ENCODE data around the gene RPRD1B.
A peak's percentile ranks its signal among the peaks of the same experiment; 100 is the strongest.

The RPRD1B gene

GRCh38 chr20:38034108-38034649 lies 633 bp downstream of the RPRD1B start:
- DNase-seq = no peak
- intact Hi-C loops (cut with DNase I) = no loop called here

- intact Hi-C loops (cut with DNase I) = no loop called here
- DNase-seq = no peak
Observed at GRCh38 chr20:38034961-38035360, 1.4 kb downstream of the RPRD1B start.

GRCh38 chr20:38036366-38036765 lies 2.8 kb downstream of the RPRD1B start:
- DNase-seq = no peak
- intact Hi-C loops (cut with DNase I) = no loop called here

GRCh38 chr20:38040276-38040675 lies 6.7 kb downstream of the RPRD1B start:
- intact Hi-C loops (cut with DNase I) = no loop called here
- no peak for DNase-seq

GRCh38 chr20:38043512-38044300 lies 10.2 kb downstream of the RPRD1B start:
- intact Hi-C loops (cut with DNase I) = no loop called here

GRCh38 chr20:38044685-38045084 lies 11.1 kb downstream of the RPRD1B start:
- DNase-seq = no peak

More at GRCh38 chr20:38043512-38044300, 10.2 kb downstream of the RPRD1B start:
- peak in 5 of 10 donors; percentile 18 to 90 (median 65) for DNase-seq

GRCh38 chr20:38046572-38046971 lies 13.0 kb downstream of the RPRD1B start:
- intact Hi-C loops (cut with DNase I) = no loop called here

More at GRCh38 chr20:38044685-38045084, 11.1 kb downstream of the RPRD1B start:
- intact Hi-C loops (cut with DNase I) = no loop called here

GRCh38 chr20:38049800-38050199 lies 16.3 kb downstream of the RPRD1B start:
- DNase-seq = no peak
- intact Hi-C loops (cut with DNase I) = no loop called here

More at GRCh38 chr20:38046572-38046971, 13.0 kb downstream of the RPRD1B start:
- no peak for DNase-seq

GRCh38 chr20:38050686-38051085 lies 17.1 kb downstream of the RPRD1B start:
- no peak for DNase-seq
- intact Hi-C loops (cut with DNase I) = no loop called here

GRCh38 chr20:38052870-38053269 lies 19.3 kb downstream of the RPRD1B start:
- intact Hi-C loops (cut with DNase I) = no loop called here
- no peak for DNase-seq

- no peak for DNase-seq
- intact Hi-C loops (cut with DNase I) = loop anchor here (5.0 kb wide), 2 partner anchors 268 to 353 kb away; no protein-coding TSS in a partner anchor
Observed at GRCh38 chr20:38054647-38055046, 21.1 kb downstream of the RPRD1B start.

GRCh38 chr20:38055294-38055693 lies 21.7 kb downstream of the RPRD1B start:
- intact Hi-C loops (cut with DNase I) = loop anchor here (5.0 kb wide), 2 partner anchors 267 to 352 kb away; no protein-coding TSS in a partner anchor
- DNase-seq = no peak

GRCh38 chr20:38055848-38056247 lies 22.3 kb downstream of the RPRD1B start:
- no peak for DNase-seq
- intact Hi-C loops (cut with DNase I) = loop anchor here (2.0 to 5.0 kb wide), 4 partner anchors 109 to 351 kb away; partner anchors contain the start of gene TGM2

- DNase-seq = peak; percentile 41 to 96 (median 85)
- intact Hi-C loops (cut with DNase I) = loop anchor here (2.0 to 5.0 kb wide), 4 partner anchors 107 to 350 kb away; partner anchors contain the start of gene TGM2
Observed at GRCh38 chr20:38057351-38057972, 23.9 kb downstream of the RPRD1B start.

GRCh38 chr20:38059832-38060231 lies 26.3 kb downstream of the RPRD1B start:
- intact Hi-C loops (cut with DNase I) = loop anchor here (5.0 kb wide), 2 partner anchors 262 to 347 kb away; no protein-coding TSS in a partner anchor
- no peak for DNase-seq

GRCh38 chr20:38060536-38060935 lies 27.0 kb downstream of the RPRD1B start:
- DNase-seq = no peak
- intact Hi-C loops (cut with DNase I) = no loop called here

- DNase-seq = no peak
- intact Hi-C loops (cut with DNase I) = no loop called here
Observed at GRCh38 chr20:38061109-38061508, 27.6 kb downstream of the RPRD1B start.

GRCh38 chr20:38062890-38063289 lies 29.3 kb downstream of the RPRD1B start:
- no peak for DNase-seq
- intact Hi-C loops (cut with DNase I) = no loop called here

- DNase-seq = no peak
- intact Hi-C loops (cut with DNase I) = no loop called here
Observed at GRCh38 chr20:38063911-38064530, 30.5 kb downstream of the RPRD1B start.

- DNase-seq = peak; percentile 15 to 90 (median 36)
- intact Hi-C loops (cut with DNase I) = no loop called here
Observed at GRCh38 chr20:38065764-38066375, 32.3 kb downstream of the RPRD1B start.
